Osteocyte (in vitro differentiated cells): ENCODE measurements around the gene KIF13A. TPM values are rescaled to one million over a fixed set of nuclear protein-coding genes. Genes with fewer than 3 reads are reported as not detected.

Experiments used
- DNase-seq: peaks from one replicate; pipeline ENCODE4 v3.0.0; 2021; ENCODE audit warnings: mixed read lengths; ENCODE audit not compliant: unreplicated experiment; ENCODE audit errors: extremely low spot score
- H3K27ac Mint-ChIP-seq: one replicate; pipeline ENCODE4 v1.8.0; 2021; ENCODE audit warnings: mild to moderate bottlenecking, mixed read lengths; ENCODE audit not compliant: unreplicated experiment
- H3K27me3 Mint-ChIP-seq: one replicate; pipeline ENCODE4 v1.8.0; 2021; ENCODE audit warnings: mixed read lengths; ENCODE audit not compliant: unreplicated experiment
- H3K36me3 Mint-ChIP-seq: one replicate; pipeline ENCODE4 v1.8.0; 2021; ENCODE audit warnings: mixed read lengths; ENCODE audit not compliant: unreplicated experiment
- H3K4me1 Mint-ChIP-seq: one replicate; pipeline ENCODE4 v1.8.0; 2021; ENCODE audit warnings: mixed read lengths; ENCODE audit not compliant: unreplicated experiment
- H3K4me3 Mint-ChIP-seq: one replicate; pipeline ENCODE4 v1.8.0; 2021; ENCODE audit warnings: mild to moderate bottlenecking, moderate library complexity, mixed read lengths; ENCODE audit not compliant: unreplicated experiment
- H3K9me3 Mint-ChIP-seq: one replicate; pipeline ENCODE4 v1.8.0; 2021; ENCODE audit warnings: mixed read lengths; ENCODE audit not compliant: unreplicated experiment
- CTCF ChIP-seq: fragments of 200-600 bp; sonication (generic); IDR thresholded peaks from 2 replicates; pipeline ENCODE4 v1.5.0; 2021; ENCODE audit warnings: antibody characterized with exemption, mild to moderate bottlenecking, moderate library complexity
- total RNA-seq: library from RNA; stranded (reverse); gene quantifications from 2 replicates; pipeline ENCODE4 v1.2.1, GENCODE V29; 2021

Gene KIF13A
- total RNA-seq, 1 donor from 2014 or later: 47.5 TPM

- Mint-ChIP-seq H3K27ac (peak overlapping the region; percentile 85), H3K4me1 (peaks cover 83% of the 10 kb centered on the region), H3K4me3 (no peak overlapping the region), H3K27me3 (no peaks in the 10 kb centered on the region), H3K9me3 (no peaks in the 10 kb centered on the region), H3K36me3 (no peaks in the 10 kb centered on the region)
- no peak for TF ChIP-seq CTCF
- no peak for DNase-seq
These were observed 18.6 kb downstream of the KIF13A start for GRCh38 chr6:17968876-17969275.

- Mint-ChIP-seq H3K27me3 (no peaks in the 10 kb centered on the region), H3K27ac (peak overlapping the region; percentile 85), H3K4me1 (peaks cover 79% of the 10 kb centered on the region), H3K36me3 (no peaks in the 10 kb centered on the region), H3K4me3 (peak overlapping the region; percentile 30), H3K9me3 (no peaks in the 10 kb centered on the region)
- TF ChIP-seq CTCF: no peak
- no peak for DNase-seq
These were observed 19.5 kb downstream of the KIF13A start for GRCh38 chr6:17967668-17968518.

- Mint-ChIP-seq H3K9me3 (no peaks in the 10 kb centered on the region), H3K36me3 (no peaks in the 10 kb centered on the region), H3K27ac (peak overlapping the region; percentile 85), H3K4me1 (peaks cover 78% of the 10 kb centered on the region), H3K4me3 (peak overlapping the region; percentile 12), H3K27me3 (no peaks in the 10 kb centered on the region)
- TF ChIP-seq CTCF: no peak
- DNase-seq: no peak
These were observed 21.0 kb downstream of the KIF13A start for GRCh38 chr6:17966451-17966850.

GRCh38 chr6:17965397-17965796 lies 22.0 kb downstream of the KIF13A start:
- H3K9me3 Mint-ChIP-seq: no peaks in the 10 kb centered on the region
- DNase-seq: no peak
- no peak overlapping the region for H3K4me3 Mint-ChIP-seq
- H3K27me3 Mint-ChIP-seq: no peaks in the 10 kb centered on the region
- H3K27ac Mint-ChIP-seq: peak overlapping the region; percentile 88
- TF ChIP-seq CTCF: no peak
- H3K4me1 Mint-ChIP-seq: peaks cover 77% of the 10 kb centered on the region
- no peaks in the 10 kb centered on the region for H3K36me3 Mint-ChIP-seq

- no peak for TF ChIP-seq CTCF
- Mint-ChIP-seq H3K27me3 (no peaks in the 10 kb centered on the region), H3K4me1 (peaks cover 83% of the 10 kb centered on the region), H3K9me3 (no peaks in the 10 kb centered on the region), H3K36me3 (no peaks in the 10 kb centered on the region), H3K4me3 (no peak overlapping the region), H3K27ac (peak overlapping the region; percentile 88)
- DNase-seq: no peak
These were observed 22.8 kb downstream of the KIF13A start for GRCh38 chr6:17964633-17965032.
